ENCODE measurements around the gene DCDC2B.

DNA sequence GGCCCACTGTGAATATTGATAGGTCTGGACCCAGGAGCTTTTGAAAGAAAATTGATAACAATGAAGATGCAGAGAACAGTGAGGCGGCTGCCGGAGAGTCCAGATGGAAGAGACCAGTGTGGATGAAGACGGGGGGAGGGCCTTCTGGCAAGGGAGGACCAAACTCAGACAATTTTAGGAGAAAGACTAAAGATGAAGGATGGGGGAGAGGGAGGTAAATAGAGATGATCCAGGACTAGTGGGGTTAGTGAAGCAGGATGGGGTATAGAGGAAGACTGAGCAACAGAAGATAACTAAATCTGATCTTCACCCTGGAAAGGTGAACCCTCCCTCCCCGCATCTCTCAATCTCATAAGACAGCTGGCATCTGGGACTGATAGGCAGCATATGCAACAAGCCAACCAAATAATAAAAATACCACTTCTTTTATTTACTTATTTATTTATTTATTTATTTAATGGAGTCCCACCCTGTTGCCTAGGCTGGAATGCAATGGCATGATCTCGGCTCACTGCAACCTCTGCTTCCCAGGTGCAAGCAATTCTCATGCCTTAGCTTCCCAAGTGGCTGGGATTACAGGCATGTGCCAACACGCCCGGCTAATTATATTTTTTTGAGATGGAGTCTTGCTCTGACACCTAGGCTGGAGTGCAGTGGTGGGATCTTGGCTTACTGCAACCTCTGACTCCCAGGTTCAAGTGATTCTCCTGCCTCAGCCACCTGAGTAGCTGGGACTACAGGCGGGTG, 23.8 kb downstream of the DCDC2B start:
- no peak for TF ChIP-seq OSR1 (CRISPR knock-in tag; IDR thresholded peaks at IDR 0.05)
- TF ChIP-seq ZC3H10 (CRISPR knock-in tag; IDR thresholded peaks at IDR 0.05) = no peak
- no peak for TF ChIP-seq CREB5 (CRISPR knock-in tag; IDR thresholded peaks at IDR 0.05; ENCODE audit: low read depth)
- no peak for TF ChIP-seq ZNF70 (CRISPR knock-in tag; IDR thresholded peaks at IDR 0.05)
